HG03066 (cell line): ENCODE results near the gene CAST.

Source experiments
- ATAC-seq: cut with Tn5 transposase; IDR thresholded peaks from one replicate; pipeline ENCODE4 v1.9.1; 2021; ENCODE audit warnings: low read depth; ENCODE audit not compliant: unreplicated experiment

Gene CAST

DNA sequence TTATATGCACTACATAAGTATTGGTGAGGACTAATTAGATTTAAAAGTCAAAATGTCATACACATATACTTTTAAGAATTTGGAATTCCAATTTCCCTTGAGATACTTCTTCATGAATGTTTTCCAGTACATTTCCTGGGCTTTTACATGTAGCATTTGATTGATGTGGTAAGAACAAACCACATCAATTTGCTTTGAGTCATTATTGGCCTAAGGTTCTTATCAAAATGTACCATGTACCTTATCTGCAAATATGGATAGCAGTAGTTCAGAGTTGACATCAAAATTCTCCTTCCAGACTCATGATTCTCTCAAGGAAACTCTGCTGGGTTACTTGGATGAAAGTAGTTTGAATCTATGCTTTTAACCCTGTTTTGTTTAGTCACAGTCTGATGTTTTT is 2.5 kb downstream of the CAST start:
- no peak for ATAC-seq

DNA sequence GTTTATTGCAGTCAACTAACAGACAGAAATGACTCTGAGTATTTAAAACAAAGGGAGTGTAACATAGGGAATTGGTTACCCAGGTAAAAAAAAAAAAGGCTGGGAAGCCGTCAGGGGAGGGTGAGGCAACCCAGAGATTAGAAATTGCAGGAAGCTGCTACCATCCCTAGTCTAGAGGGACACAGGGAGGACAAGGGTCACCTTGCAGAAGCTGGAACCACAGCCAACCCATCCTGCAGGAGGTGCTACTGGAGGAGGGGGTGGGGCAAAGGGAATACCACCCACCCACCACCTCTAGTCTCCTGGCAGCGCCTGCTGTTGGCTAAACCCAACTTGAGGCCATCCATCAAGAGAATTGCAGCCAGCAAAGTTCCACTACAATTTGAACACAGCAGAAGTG is 6.5 kb downstream of the CAST start:
- no peak for ATAC-seq

DNA sequence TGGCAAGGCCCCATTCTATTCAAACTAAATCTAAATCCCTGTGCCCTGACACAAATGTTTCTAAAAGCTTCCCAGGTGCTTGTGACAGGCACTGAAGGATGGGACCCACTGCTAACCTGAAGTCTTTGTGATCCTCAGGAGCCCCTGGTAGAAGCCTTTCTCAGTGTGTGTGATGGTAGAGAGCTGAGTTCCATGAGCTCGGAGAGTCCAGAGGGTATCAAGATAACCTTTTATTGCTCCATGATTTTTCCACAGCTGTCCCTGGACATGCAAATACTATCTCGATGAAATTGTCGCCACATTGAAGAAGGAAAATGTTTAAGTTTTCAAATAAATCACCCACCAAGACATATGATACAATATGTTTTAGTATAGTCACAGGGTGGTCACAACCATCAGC is 7.7 kb downstream of the CAST start:
- no peak for ATAC-seq

DNA sequence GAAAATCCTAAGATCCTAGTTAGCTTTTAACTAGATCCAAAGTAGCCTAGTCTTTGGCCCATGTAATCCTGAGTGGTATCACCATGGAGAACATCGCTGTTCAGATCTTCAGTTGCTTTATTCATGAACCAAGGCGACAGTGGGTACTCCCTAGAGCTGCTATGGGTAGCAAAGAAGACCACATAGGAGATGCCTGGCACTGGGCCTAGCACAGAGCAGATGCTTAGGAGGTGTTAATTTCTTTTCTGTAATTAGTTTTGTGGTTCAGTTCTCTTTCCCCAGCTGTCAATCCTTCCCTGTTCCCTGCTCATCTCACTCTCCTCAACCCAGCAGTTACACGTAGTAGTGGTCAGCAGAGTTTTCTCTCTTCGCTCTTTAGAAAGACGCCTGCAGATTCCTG is 9.3 kb downstream of the CAST start:
- ATAC-seq: no peak

DNA sequence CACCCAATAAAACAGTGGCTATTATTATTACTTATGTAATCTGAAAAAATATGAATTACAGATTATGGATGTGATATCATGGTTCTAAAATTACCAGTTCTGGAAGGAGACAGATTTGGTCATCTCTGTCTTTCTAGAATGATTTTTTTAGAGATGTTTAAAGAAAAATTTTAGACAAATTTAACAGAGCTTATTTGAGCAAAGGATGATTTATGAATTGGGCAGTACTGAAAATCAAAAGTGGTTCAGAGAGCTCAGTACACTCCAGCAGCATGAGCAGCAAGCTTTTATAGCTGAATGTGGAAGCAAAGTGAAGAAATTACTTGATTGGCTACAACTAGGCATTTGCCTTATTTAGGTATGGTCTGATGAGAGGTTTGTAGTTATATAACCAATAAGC is 11.0 kb downstream of the CAST start:
- no peak for ATAC-seq

DNA sequence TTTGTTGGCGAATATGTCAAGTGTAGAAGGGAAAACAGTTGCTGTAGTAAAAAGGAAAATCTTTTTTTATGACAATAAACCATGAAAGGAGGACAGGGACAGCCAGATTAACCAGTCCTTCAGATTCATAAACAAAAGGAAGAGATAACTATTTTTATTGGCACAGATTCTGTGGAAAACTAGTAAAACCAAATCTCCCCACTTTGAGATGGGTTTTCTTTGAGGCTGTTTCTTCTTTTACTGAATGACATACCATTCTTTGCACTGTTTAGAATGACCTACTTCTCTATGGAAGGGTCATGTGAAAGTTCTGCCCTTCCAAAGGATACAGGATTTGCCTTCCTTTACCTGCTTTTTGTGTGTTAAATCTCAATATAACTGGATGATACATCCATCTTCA is 13.7 kb downstream of the CAST start:
- ATAC-seq: no peak

DNA sequence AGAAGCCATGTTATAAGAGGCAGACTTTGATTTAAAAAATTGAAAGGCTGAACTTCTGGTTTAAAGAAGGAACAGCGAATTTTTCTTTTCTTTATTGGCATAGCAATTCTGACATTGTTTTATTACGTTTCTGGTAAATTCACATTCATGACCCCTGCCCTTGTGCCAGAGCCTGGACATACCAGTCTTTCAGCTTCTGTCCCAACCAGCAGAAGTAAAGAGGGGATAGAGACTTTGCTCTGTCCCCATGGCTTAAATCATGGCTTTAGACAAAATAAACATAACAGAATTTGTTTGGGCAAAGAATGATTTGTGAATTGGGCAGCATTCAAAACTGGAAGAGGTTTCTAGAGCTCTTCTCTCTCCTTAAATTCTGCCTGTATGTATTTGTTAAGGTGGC is 15.3 kb downstream of the CAST start:
- no peak for ATAC-seq

DNA sequence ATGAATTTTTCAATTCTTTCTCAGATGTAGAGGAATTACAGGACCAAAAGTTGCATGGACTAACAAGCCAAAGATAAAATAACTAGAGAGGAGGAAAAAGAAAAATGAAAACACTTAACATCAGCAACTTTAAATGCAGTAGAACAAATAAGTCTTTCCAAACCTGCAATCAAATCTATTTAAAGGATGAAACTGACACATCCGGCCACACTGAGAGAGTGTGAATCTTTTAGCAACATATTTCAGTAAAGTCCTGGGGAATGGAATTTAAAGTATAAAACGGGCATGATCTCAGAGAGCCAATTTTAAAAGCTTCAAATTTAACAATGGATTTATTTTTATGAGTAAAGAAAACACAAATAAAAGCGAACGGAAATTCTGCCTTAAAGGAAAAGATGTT is 17.1 kb downstream of the CAST start:
- ATAC-seq: no peak

DNA sequence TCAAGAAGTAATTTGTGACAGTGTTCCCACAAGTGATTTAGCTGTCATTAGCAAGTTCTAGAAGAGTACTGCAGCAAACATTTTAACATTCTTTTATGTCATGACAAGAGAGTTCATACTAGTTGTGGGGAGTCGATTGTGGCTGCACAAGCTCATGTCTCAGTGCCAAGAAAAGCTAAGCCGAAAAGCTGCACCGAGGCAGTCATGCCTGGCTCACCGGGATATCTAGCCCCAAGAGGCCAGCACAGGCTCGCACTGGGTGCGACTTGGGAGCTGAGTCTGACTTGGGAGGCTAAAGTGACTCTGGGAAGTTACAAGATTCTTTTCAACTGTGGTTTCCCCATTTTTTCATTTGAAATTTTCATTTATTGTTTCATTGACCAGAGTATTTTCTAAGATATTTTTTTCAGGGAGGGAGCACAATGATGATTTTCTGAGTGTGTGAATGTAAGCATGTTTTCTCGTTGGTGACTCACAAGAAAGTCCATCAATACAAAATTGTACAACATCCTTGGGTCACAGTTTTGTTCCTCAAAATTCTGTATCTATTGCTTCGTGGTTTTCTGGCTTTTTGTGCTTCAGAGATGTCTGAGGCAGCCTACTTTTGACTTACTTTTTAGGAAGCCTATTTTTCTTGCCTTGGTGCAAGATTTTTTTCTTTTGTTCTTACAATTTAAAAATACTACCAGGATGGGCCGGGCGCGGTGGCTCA is 18.7 kb downstream of the CAST start:
- no peak for ATAC-seq

DNA sequence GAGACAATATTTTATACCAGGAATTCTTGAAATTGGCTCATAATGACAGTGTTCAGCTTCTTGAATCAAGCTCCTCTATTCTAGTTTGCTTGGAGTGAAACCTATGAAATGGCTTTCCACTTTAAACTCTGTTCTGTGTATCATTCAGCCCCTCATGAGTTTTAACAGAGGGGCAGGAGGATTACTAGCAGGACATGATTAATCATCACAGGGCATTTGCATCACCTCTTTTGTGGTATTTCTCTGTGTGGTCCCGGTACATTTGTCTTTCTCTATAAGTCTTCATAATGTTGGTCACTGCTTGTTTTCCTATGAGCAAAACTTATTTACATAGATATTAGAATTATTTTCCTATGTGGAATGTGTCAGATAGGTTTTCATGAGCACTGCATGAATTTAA is 21.2 kb downstream of the CAST start:
- ATAC-seq: no peak

DNA sequence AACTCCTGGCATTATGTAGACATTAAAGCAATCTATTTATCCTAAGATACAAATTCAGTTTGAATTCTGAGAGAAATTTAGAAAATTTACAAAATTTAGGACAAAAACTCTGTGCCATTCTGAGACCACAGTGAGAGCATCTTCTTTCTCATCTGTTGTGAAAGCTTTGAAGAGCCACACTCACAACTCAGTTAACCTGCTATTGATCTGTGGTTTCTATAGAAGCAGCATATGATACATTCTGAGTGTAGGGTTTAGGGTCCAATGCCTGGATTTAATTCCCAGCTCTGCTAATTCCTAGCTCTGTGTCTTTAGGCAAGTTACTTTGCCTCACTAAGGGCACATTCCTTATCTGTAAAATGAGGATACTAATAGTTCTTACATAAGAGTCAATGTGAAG is 21.6 kb downstream of the CAST start:
- ATAC-seq: no peak

DNA sequence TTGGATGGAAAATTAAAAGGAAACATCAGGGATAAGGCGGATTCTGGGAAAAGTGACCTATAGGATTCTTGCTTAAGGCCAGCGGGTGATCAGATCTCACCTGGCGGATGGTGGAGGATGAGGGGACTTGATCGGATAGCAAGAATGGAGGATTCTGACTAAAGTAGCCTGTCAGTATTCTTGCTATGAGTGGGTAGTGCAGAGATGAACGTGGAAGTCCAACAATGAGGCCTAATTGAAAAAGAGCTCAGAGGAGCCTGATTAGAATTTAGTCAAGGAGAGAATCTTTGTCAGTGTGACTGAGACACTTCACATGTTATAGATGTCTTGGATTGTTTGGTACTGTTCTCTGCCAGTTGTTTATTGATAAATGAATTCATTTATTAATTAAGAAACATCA is 24.9 kb downstream of the CAST start:
- no peak for ATAC-seq

DNA sequence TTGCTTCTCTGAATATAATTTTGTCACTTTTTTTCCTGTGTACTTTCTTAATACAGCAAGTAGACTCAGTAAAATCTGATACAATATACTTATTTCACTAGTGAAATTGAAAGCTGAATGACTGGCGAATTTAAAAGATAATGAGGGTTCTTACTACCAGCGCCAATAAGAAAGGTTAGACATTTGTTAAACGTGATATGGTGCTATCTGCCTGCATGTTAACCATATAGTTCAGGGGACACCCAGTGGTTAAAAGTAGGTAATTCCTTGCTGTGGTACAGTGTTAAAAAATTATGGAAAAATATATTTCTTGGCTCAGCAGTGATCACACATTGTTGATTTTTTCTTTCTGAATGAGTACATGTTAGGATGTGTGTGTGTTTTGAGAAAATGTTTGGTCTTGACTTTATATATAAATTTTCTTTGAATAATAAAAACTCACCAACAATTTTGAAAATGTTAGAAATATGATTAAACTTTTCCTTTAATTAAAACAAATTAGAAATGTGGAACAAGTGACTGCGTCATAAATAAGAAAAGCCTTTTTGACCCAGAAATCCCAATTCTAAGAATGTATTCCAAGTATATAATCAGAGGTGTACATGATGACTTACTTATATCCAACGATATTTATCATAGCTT is 25.8 kb downstream of the CAST start:
- ATAC-seq: peak; percentile 87

DNA sequence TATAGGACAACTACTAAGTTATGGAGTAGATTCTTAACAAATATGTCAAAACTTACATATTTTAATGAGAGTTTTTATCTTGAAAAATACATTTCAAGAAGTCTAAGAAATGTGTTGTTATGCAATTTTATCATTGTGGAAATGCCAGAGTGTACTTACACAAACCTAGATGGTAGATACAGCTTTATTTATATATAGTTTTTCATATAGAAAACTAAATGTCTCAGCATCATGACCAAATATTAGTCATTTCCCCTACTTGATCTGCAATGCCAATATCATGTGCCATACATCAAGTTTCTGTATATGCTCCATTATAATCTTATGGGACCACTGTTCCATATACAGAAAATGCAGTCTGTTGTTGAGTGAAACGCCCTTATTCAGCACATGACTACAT is 28.7 kb downstream of the CAST start:
- ATAC-seq: no peak

DNA sequence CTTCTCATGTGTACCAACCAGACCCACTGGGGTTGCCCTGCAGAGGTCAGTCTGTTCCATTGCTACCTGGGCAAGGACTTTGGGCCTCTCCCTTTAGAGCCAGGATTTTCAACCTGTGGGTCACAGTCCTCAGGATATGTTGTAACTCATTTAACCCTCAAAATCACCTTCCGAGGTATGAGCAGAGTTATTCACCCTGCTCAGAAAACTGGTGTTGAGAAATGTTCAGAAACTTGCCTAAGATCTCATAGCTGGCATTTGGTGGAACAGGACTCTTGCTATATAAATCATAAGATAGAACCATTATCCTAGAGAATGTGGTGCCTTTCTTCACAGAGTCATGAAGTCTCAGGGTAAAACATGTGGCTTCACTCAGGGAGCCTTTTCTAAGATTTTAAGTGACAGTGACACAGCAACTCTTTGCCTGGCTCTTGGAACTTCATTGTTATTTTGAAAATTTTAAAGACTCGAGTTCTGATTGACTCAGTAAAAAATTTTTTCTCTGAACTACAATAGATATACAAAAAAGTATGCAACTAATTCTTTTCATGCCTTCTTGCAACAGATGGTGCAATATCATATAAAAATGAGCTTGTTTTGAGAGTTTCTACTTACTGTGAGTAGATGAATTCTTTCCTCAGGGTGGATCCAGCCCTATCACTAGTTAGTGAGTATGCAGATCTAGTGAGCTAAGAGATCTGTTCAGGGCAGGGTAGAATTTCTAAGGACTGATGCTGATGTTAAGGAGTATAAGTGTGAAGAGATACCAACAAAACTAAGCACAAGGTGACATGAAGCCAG is 29.5 kb downstream of the CAST start:
- no peak for ATAC-seq

DNA sequence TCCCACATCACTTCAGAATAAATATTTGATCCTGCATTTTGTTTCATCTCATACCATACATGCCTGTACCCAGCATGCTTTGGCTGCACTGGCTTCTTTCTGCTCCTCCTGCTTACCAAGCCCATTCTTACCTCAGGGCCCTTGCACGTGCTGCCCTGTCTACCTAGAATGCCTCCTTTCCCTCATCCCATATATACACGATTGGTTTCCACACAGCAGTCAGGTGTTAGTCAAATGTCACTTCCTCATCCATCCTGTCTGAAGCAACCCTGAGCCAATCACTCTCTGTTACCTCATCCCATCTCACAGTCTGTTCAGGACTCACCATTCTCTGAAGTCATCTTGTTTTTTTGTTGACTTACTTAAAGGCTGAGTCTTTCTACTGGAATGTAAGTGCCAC is 30.3 kb downstream of the CAST start:
- no peak for ATAC-seq

DNA sequence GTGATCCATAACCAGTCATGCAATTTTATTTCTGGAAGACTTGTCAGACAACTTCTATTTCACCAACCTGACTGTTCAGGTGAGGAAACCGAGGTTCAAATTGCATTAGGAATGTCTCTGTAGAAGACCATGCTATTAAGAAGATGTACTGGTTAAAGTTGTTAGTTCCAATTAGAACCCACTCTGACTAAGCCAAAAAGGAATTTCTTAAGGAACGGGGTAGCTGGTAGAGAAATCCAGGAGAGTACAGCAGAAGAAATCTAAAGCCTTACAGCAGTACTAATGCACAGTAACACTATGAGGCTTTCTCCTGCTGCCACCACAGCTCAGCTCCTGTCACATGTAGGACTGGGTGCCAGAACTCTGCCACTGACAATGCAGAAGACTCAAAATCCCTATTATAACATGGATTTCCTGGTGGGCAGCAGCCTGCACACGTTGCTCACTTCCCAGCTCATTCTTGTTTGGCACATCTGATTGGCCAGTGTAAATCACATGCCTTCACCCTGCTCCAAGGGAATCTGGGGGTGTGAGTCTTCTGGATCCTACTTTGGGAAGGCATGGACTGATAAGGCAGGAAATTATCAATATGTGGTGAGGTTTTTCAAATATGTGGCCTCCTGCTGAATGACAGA is 37.1 kb downstream of the CAST start:
- no peak for ATAC-seq

DNA sequence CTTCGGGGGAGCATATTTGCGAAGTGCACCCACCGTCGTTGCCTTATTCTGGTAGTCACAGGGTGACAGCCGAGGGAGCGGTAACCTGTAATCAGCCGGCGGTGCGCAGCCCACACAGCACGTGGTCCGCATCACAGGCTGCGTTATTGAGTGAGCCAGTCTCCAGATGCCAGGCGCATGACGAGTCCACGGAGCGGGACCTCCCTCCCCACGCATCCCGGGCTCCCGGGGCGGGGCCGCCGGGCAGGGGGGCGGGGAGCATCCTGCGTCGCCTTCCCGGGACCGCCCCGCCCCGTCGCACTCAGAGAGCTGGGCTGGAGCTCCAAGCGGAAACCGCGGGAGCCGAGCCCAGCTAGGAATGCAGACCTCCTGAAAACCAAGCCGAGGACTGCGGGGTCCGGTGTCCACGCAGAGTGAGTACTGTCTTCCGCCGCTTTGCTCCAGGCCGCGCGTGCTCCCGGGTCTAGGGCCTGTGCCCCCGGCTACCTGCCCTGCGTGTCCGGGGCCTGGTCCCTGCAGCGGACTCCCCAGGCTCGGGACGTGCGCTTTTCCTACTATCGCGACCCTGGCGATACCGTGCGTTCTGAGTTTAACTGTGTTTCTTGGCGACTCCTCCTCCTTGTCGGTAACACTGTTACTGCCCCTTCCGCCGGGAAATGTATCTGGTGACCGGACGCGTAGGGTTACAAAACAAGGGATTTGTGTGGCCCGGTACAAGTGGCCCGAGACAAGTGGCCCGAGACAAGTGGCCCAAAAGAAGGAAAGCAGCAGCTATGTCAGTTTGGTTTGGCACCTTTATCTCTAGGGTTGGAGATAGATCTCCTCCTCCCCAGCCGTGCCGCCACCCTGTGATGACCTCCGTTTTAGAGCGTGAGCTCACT is 40.6 kb downstream of the CAST start:
- peak; percentile 47 for ATAC-seq

DNA sequence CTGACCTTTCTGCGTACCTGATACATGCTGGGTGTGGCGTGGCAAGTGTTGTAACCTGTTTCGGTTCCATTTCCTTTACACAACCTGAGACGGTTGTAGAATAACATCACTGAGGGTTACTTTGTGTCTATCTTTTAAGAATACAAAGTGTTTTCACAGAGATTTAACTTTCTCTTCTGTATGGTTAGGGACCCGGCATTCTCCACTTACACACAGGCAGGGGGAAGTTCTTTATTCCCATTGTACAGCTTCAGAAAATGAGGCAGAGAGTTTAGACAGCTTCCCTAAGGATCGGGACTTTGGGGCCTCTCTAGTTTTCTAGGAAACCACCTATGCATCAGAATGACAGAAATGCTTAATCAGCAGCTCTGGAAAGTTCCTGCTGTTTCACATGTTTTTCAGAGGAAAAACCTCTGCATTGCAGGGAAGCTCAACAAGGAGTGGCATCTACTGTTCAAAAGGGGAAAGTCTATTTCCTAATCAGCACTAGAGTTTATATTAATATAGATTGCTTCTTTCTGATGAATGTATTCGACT is 41.3 kb downstream of the CAST start:
- ATAC-seq: peak; percentile 88

DNA sequence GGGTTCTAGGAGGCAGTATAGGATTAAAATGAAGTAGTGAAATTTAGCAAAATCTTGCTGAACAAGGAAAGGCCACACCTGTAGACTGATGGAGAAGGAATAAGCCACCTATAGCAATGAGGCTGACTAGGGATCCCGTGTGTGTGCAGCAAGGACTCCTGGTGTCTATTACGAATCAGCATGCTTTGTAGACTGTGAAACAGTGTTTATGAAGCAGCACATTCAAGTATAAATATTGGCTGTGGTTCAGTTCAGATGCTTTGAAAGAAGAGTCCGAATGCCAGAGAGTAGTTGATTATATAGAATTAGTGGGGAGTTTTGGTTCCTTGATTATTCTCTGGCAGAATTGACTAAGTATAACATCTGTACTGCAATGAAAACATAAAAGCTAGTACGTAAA is 41.8 kb downstream of the CAST start:
- no peak for ATAC-seq
